GM19099 (cell line): ENCODE measurements around the gene TMEM212.

ENCODE experiments used
- POLR2A ChIP-seq: IDR thresholded peaks from 3 replicates; pipeline ENCODE4 v1.6.1; 2011; ENCODE audit warnings: low read depth; ENCODE audit not compliant: insufficient read length; ENCODE audit errors: extremely low read depth

Gene TMEM212

GRCh38 chr3:171809861-171810628 is 33.1 kb upstream of the TMEM212 start, which contains the start of gene PLD1:
Gene PLD1 (minus strand): TSS chr3:171810483. CDS start chr3:171738051, 72,432 bp downstream.
- TF ChIP-seq POLR2A: peak; percentile 70

- no peak for TF ChIP-seq POLR2A
These were observed 32.4 kb upstream of the TMEM212 start for GRCh38 chr3:171810629-171811294.

- TF ChIP-seq POLR2A: no peak
These were observed 31.7 kb upstream of the TMEM212 start for GRCh38 chr3:171811295-171811912.

GRCh38 chr3:171811913-171812335 is 31.2 kb upstream of the TMEM212 start:
- TF ChIP-seq POLR2A: no peak

- TF ChIP-seq POLR2A: no peak
These were observed 30.3 kb upstream of the TMEM212 start for GRCh38 chr3:171812811-171813210.

GRCh38 chr3:171813278-171813896 is 29.8 kb upstream of the TMEM212 start:
- no peak for TF ChIP-seq POLR2A

- no peak for TF ChIP-seq POLR2A
These were observed 29.2 kb upstream of the TMEM212 start for GRCh38 chr3:171813897-171814460.

- TF ChIP-seq POLR2A: no peak
These were observed 27.1 kb upstream of the TMEM212 start for GRCh38 chr3:171815973-171816595.

- no peak for TF ChIP-seq POLR2A
These were observed 25.9 kb upstream of the TMEM212 start for GRCh38 chr3:171817074-171817800.

GRCh38 chr3:171821044-171821443 is 22.1 kb upstream of the TMEM212 start:
- no peak for TF ChIP-seq POLR2A

- no peak for TF ChIP-seq POLR2A
These were observed 21.3 kb upstream of the TMEM212 start for GRCh38 chr3:171821778-171822358.

GRCh38 chr3:171822431-171823106 is 20.6 kb upstream of the TMEM212 start:
- no peak for TF ChIP-seq POLR2A

GRCh38 chr3:171824116-171824515 is 19.0 kb upstream of the TMEM212 start:
- TF ChIP-seq POLR2A: no peak

- no peak for TF ChIP-seq POLR2A
These were observed 18.3 kb upstream of the TMEM212 start for GRCh38 chr3:171824824-171825221.
